ENCODE results near the gene COX6A2.

Gene COX6A2

GRCh38 chr16:31476303-31477219, 48.4 kb upstream of the COX6A2 start:
- H3K4me3 ChIP-seq (ENCODE audit: low read length, poor library complexity, severe bottlenecking) = peak overlapping the region; percentile 88
- H4K20me1 ChIP-seq (ENCODE audit: insufficient read depth, low read length, poor library complexity, severe bottlenecking) = no peaks in the 10 kb centered on the region
- peaks cover 12% of the 10 kb centered on the region; the same call in 1 of the 2 replicates for H3K79me2 ChIP-seq (ENCODE audit: insufficient read depth, low read length)
- peak overlapping the region; percentile 97 for H2AFZ ChIP-seq (ENCODE audit: low read length)
- TF ChIP-seq CTCF (conservative IDR thresholded peaks at IDR 0.05; ENCODE audit: low read length) (no peak), EZH2phosphoT487 (IDR thresholded peaks at IDR 0.05; ENCODE audit: borderline replicate concordance) (no peak)
- H3K4me2 ChIP-seq (ENCODE audit: low read depth, low read length, poor library complexity, severe bottlenecking) = peak overlapping the region; percentile 100
- H3K4me1 ChIP-seq (ENCODE audit: insufficient read depth, low read length, poor library complexity, severe bottlenecking) = peaks cover 26% of the 10 kb centered on the region
- H3F3A ChIP-seq (ENCODE audit: low read depth) = peaks cover 3% of the 10 kb centered on the region; the same call in 1 of the 2 replicates
- H3K9ac ChIP-seq (ENCODE audit: low read depth, low read length, poor library complexity, severe bottlenecking) = peak overlapping the region; percentile 95
- H3K9me3 ChIP-seq (ENCODE audit: insufficient read depth, low read depth, low read length) = no peaks in the 10 kb centered on the region
- H3K9me2 ChIP-seq (replicated peaks; ENCODE audit: low read depth, low read length) = no peaks in the 10 kb centered on the region
- H3K27me3 ChIP-seq (ENCODE audit: insufficient read depth, low read length, poor library complexity, severe bottlenecking) = no peaks in the 10 kb centered on the region
- no peaks in the 10 kb centered on the region for H3K36me3 ChIP-seq (ENCODE audit: insufficient read depth, low read length)

GRCh38 chr16:31475946-31476302, 47.8 kb upstream of the COX6A2 start:
- peak overlapping the region; percentile 83 for H3K4me2 ChIP-seq (ENCODE audit: low read depth, low read length, poor library complexity, severe bottlenecking)
- H4K20me1 ChIP-seq (ENCODE audit: insufficient read depth, low read length, poor library complexity, severe bottlenecking) = no peaks in the 10 kb centered on the region
- peaks cover 26% of the 10 kb centered on the region for H3K4me1 ChIP-seq (ENCODE audit: insufficient read depth, low read length, poor library complexity, severe bottlenecking)
- no peak overlapping the region for H2AFZ ChIP-seq (ENCODE audit: low read length)
- H3K9ac ChIP-seq (ENCODE audit: low read depth, low read length, poor library complexity, severe bottlenecking) = peak overlapping the region; percentile 90
- H3K9me3 ChIP-seq (ENCODE audit: insufficient read depth, low read depth, low read length) = no peaks in the 10 kb centered on the region
- peaks cover 12% of the 10 kb centered on the region; the same call in 1 of the 2 replicates for H3K79me2 ChIP-seq (ENCODE audit: insufficient read depth, low read length)
- TF ChIP-seq CTCF (conservative IDR thresholded peaks at IDR 0.05; ENCODE audit: low read length) (no peak), EZH2phosphoT487 (IDR thresholded peaks at IDR 0.05; ENCODE audit: borderline replicate concordance) (no peak)
- no peaks in the 10 kb centered on the region for H3K36me3 ChIP-seq (ENCODE audit: insufficient read depth, low read length)
- peaks cover 3% of the 10 kb centered on the region; the same call in 1 of the 2 replicates for H3F3A ChIP-seq (ENCODE audit: low read depth)
- no peaks in the 10 kb centered on the region for H3K9me2 ChIP-seq (replicated peaks; ENCODE audit: low read depth, low read length)
- H3K27me3 ChIP-seq (ENCODE audit: insufficient read depth, low read length, poor library complexity, severe bottlenecking) = no peaks in the 10 kb centered on the region
- H3K4me3 ChIP-seq (ENCODE audit: low read length, poor library complexity, severe bottlenecking) = peak overlapping the region; percentile 88

GRCh38 chr16:31474773-31475738, 46.9 kb upstream of the COX6A2 start:
- no peaks in the 10 kb centered on the region for H3K9me2 ChIP-seq (replicated peaks; ENCODE audit: low read depth, low read length)
- H3K79me2 ChIP-seq (ENCODE audit: insufficient read depth, low read length) = peaks cover 12% of the 10 kb centered on the region; the same call in 1 of the 2 replicates
- H3K4me3 ChIP-seq (ENCODE audit: low read length, poor library complexity, severe bottlenecking) = peak overlapping the region; percentile 88
- peak overlapping the region; percentile 83 for H3K4me2 ChIP-seq (ENCODE audit: low read depth, low read length, poor library complexity, severe bottlenecking)
- TF ChIP-seq CTCF (conservative IDR thresholded peaks at IDR 0.05; ENCODE audit: low read length) = no peak
- TF ChIP-seq EZH2phosphoT487 (IDR thresholded peaks at IDR 0.05; ENCODE audit: borderline replicate concordance) = no peak
- H3K9ac ChIP-seq (ENCODE audit: low read depth, low read length, poor library complexity, severe bottlenecking) = peak overlapping the region; percentile 90
- H3K27me3 ChIP-seq (ENCODE audit: insufficient read depth, low read length, poor library complexity, severe bottlenecking) = no peaks in the 10 kb centered on the region
- H3K4me1 ChIP-seq (ENCODE audit: insufficient read depth, low read length, poor library complexity, severe bottlenecking) = peaks cover 26% of the 10 kb centered on the region
- no peaks in the 10 kb centered on the region for H4K20me1 ChIP-seq (ENCODE audit: insufficient read depth, low read length, poor library complexity, severe bottlenecking)
- no peak overlapping the region for H2AFZ ChIP-seq (ENCODE audit: low read length)
- H3K9me3 ChIP-seq (ENCODE audit: insufficient read depth, low read depth, low read length) = no peaks in the 10 kb centered on the region
- peaks cover 3% of the 10 kb centered on the region; the same call in 1 of the 2 replicates for H3F3A ChIP-seq (ENCODE audit: low read depth)
- no peaks in the 10 kb centered on the region for H3K36me3 ChIP-seq (ENCODE audit: insufficient read depth, low read length)
